GM19351 (cell line): ENCODE results near the gene GATA5.

Experiments
- ATAC-seq: cut with Tn5 transposase; IDR thresholded peaks from one replicate; pipeline ENCODE4 v1.9.1; 2021; ENCODE audit warnings: mild to moderate bottlenecking, moderate library complexity; ENCODE audit not compliant: unreplicated experiment

GATA5 gene

GRCh38 chr20:62418709-62419487 is 56.9 kb downstream of the GATA5 start:
- ATAC-seq: no peak

DNA sequence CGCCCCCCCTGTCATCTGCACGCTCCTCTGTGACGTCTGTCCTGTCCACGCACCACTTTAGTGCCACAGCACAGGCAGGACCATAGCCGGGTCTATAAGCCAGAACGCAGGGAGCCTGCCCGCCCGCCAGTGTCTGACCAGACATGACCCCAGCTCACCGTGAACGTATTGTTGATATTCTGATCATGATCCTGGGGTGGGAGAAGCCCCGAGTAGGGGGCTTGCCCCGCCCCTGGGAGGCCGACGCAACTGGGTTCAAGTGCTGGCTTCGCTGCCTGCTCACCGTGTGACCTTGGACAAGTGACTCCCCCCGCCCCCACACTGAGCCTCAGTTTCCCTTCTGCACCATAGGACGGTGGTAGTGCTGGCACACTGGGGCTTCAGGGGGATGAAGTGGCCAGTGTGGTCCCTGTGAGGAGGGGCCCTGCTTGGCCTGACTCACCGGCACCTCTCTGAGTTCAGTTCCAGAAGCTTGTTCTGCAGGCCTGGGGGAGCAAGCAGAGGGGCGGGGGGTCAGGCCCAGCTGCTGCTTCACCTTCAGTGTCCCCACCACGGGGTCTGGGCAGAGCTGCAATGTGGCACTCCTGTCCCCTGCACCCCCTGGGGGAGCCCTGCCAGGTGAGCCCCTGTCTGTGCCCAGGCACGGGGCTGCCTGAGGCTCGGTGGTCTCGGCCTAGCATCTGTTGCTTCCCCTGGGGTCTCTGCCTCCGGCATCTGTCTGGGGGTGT is 57.6 kb downstream of the GATA5 start:
- no peak for ATAC-seq

- no peak for ATAC-seq
Measured at GRCh38 chr20:62416651-62417637, 58.9 kb downstream of the GATA5 start.

DNA sequence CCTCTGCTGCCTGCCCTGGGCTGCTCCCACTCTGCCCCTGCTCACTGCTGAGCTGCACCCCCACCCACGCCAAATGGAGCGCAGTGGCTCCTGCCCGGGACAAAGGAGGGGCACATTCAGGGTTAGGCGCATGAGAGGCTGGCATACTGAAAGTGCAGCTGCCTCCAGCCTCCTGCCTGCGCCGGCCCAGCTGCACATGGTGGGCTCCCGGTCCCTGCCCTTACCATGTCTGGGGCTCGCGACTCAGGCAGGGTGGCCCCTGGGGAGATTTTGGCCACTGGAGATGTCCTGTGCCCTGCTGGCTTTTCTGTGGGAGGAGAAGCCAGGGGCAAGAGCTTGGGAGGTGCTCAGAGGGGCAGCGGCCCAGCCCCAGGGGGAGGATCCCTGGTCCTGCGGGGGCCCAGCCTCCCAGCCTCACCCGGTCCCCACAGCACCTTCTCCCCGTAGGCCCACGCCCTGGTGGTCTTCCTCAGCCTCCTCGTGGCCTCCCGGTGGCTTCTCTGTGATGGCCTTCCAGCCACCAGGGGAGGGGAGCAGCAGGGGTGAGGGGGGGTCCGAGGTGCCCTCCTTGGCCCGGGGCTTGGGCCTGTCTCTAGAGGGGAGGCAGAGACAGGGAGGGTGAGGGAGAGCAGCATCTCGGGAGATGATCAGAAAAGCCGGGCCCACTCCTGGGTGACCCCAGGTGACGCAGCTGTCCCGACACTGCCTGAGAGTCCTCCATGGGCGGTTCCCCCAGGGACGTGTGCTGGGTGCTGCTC is 60.3 kb downstream of the GATA5 start:
- ATAC-seq: no peak

GRCh38 chr20:62413896-62414481 is 61.8 kb downstream of the GATA5 start:
- no peak for ATAC-seq
